Measurements from ENCODE around the gene HIVEP3. TPM values are rescaled to one million over a fixed set of nuclear protein-coding genes. Genes with fewer than 3 reads are reported as not detected.

HIVEP3 gene
- polyA plus RNA-seq, 1 donor (not counting 4 experiments of a cell fraction or from before 2014, with no cell fraction given), result 1.1 TPM

- H3K4me1 ChIP-seq (ENCODE audit: control insufficient read depth, extremely low read depth, insufficient read depth, low read length), result peaks cover 8% of the 10 kb centered on the region
- no peaks in the 10 kb centered on the region for H3K36me3 ChIP-seq (ENCODE audit: control insufficient read depth in 2 of 2, extremely low read depth in 1 of 2, insufficient read depth in 2 of 2, low read length in 2 of 2)
- no peaks in the 10 kb centered on the region for H3K79me2 ChIP-seq (ENCODE audit: control insufficient read depth, insufficient read depth, low read length)
- H3K9me3 ChIP-seq (ENCODE audit: control insufficient read depth, low read depth, low read length), result no peaks in the 10 kb centered on the region
- DNase-seq (ENCODE audit: low read depth, low spot score) (no peak), FAIRE-seq (no peak)
- no peak for TF ChIP-seq EZH2 (IDR thresholded peaks at IDR 0.05; ENCODE audit: low read length)
- TF ChIP-seq CTCF (optimal IDR thresholded peaks at IDR 0.05 in 1 of 3, IDR thresholded peaks at IDR 0.05 in 1 of 3, conservative IDR thresholded peaks at IDR 0.05 in 1 of 3; ENCODE audit: extremely low read depth in 1 of 3, insufficient read depth in 2 of 3, low read length in 3 of 3), result no peak
- no peaks in the 10 kb centered on the region for H3K9me1 ChIP-seq (ENCODE audit: control insufficient read depth, extremely low read depth, insufficient read depth, low read length)
- H3K27ac ChIP-seq (ENCODE audit: control insufficient read depth, insufficient read depth, low read length), result no peak overlapping the region
- H3K9ac ChIP-seq (ENCODE audit: control insufficient read depth, extremely low read depth, insufficient read depth, low read length), result no peak overlapping the region
- no peaks in the 10 kb centered on the region for H3K27me3 ChIP-seq (ENCODE audit: control insufficient read depth, extremely low read depth, insufficient read depth, low read length)
- H4K20me1 ChIP-seq (ENCODE audit: control insufficient read depth, extremely low read depth, insufficient read depth, low read length), result no peaks in the 10 kb centered on the region
- dilution Hi-C loops (cut with MboI; ENCODE audit: extremely low pct_ligation_motif_present, low sequenced_read_pairs), result no loop called here
- H3K4me3 ChIP-seq (ENCODE audit: control insufficient read depth in 2 of 3, extremely low read depth in 1 of 3, insufficient read depth in 2 of 3, low read depth in 1 of 3, low read length in 3 of 3), result no peak overlapping the region
- H3K4me2 ChIP-seq (ENCODE audit: control insufficient read depth, extremely low read depth, insufficient read depth, low read depth, low read length), result no peak overlapping the region
- H2AFZ ChIP-seq (ENCODE audit: control insufficient read depth, low read length), result no peak overlapping the region
These were observed 275.6 kb downstream of the HIVEP3 start for GRCh38 chr1:41642922-41643821.

- no peaks in the 10 kb centered on the region for H3K36me3 ChIP-seq (ENCODE audit: control insufficient read depth in 2 of 2, extremely low read depth in 1 of 2, insufficient read depth in 2 of 2, low read length in 2 of 2)
- no peak overlapping the region for H3K4me3 ChIP-seq (ENCODE audit: control insufficient read depth in 2 of 3, extremely low read depth in 1 of 3, insufficient read depth in 2 of 3, low read depth in 1 of 3, low read length in 3 of 3)
- no peaks in the 10 kb centered on the region for H3K9me1 ChIP-seq (ENCODE audit: control insufficient read depth, extremely low read depth, insufficient read depth, low read length)
- no peak overlapping the region for H3K4me2 ChIP-seq (ENCODE audit: control insufficient read depth, extremely low read depth, insufficient read depth, low read depth, low read length)
- H3K9me3 ChIP-seq (ENCODE audit: control insufficient read depth, low read depth, low read length), result no peaks in the 10 kb centered on the region
- no peak for TF ChIP-seq EZH2 (IDR thresholded peaks at IDR 0.05; ENCODE audit: low read length)
- no peak for TF ChIP-seq CTCF (optimal IDR thresholded peaks at IDR 0.05 in 1 of 3, IDR thresholded peaks at IDR 0.05 in 1 of 3, conservative IDR thresholded peaks at IDR 0.05 in 1 of 3; ENCODE audit: extremely low read depth in 1 of 3, insufficient read depth in 2 of 3, low read length in 3 of 3)
- FAIRE-seq (no peak), DNase-seq (ENCODE audit: low read depth, low spot score) (no peak)
- dilution Hi-C loops (cut with MboI; ENCODE audit: extremely low pct_ligation_motif_present, low sequenced_read_pairs), result no loop called here
- H3K79me2 ChIP-seq (ENCODE audit: control insufficient read depth, insufficient read depth, low read length), result no peaks in the 10 kb centered on the region
- H3K27ac ChIP-seq (ENCODE audit: control insufficient read depth, insufficient read depth, low read length), result no peak overlapping the region
- no peaks in the 10 kb centered on the region for H4K20me1 ChIP-seq (ENCODE audit: control insufficient read depth, extremely low read depth, insufficient read depth, low read length)
- no peaks in the 10 kb centered on the region for H3K27me3 ChIP-seq (ENCODE audit: control insufficient read depth, extremely low read depth, insufficient read depth, low read length)
- no peak overlapping the region for H2AFZ ChIP-seq (ENCODE audit: control insufficient read depth, low read length)
- H3K4me1 ChIP-seq (ENCODE audit: control insufficient read depth, extremely low read depth, insufficient read depth, low read length), result peaks cover 8% of the 10 kb centered on the region
- no peak overlapping the region for H3K9ac ChIP-seq (ENCODE audit: control insufficient read depth, extremely low read depth, insufficient read depth, low read length)
These were observed 276.7 kb downstream of the HIVEP3 start for GRCh38 chr1:41641941-41642527.

Data from keratinocyte (primary cell).